Fibroblast of pulmonary artery (primary cell): ENCODE measurements around the gene ARHGEF28.

Source experiments
- DNase-seq: peaks from one replicate; pipeline ENCODE4 v3.0.0-alpha.2; 2010; ENCODE audit warnings: low read depth
- H3K4me3 ChIP-seq: replicated peaks from 2 replicates; pipeline ENCODE4 v1.5.1; 2011; ENCODE audit warnings: low read depth, mild to moderate bottlenecking, control low read depth, low read length, moderate library complexity
- TF ChIP-seq, protein P1 (sequence below): IDR thresholded peaks from 2 replicates; pipeline ENCODE4 v1.5.1; 2011; ENCODE audit warnings: mild to moderate bottlenecking, control low read depth, low read length, inconsistent platforms; ENCODE audit errors: missing control alignments

ARHGEF28 gene

DNA sequence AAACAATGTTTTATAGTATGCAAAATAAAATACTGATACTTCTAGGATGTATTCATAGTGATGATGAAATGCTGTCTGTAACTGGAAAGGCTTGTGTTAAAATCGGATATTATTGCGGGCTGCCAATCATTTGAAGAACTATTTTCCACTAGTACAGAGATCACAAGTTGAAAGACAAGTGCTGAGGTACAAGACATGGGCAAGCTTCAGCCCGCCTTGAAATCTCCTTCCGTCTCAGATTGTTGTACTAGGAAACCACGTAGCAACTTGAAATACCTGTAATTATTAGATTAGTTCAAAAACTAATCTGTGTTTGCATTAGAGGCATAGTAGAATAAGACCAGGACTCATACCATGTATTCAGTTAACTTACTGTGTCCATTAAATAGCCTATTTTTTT lies 218.2 kb downstream of the ARHGEF28 start:
- no peak for DNase-seq
- no peak overlapping the region for H3K4me3 ChIP-seq
- TF ChIP-seq, protein P1, sequence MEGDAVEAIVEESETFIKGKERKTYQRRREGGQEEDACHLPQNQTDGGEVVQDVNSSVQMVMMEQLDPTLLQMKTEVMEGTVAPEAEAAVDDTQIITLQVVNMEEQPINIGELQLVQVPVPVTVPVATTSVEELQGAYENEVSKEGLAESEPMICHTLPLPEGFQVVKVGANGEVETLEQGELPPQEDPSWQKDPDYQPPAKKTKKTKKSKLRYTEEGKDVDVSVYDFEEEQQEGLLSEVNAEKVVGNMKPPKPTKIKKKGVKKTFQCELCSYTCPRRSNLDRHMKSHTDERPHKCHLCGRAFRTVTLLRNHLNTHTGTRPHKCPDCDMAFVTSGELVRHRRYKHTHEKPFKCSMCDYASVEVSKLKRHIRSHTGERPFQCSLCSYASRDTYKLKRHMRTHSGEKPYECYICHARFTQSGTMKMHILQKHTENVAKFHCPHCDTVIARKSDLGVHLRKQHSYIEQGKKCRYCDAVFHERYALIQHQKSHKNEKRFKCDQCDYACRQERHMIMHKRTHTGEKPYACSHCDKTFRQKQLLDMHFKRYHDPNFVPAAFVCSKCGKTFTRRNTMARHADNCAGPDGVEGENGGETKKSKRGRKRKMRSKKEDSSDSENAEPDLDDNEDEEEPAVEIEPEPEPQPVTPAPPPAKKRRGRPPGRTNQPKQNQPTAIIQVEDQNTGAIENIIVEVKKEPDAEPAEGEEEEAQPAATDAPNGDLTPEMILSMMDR, result no peak

DNA sequence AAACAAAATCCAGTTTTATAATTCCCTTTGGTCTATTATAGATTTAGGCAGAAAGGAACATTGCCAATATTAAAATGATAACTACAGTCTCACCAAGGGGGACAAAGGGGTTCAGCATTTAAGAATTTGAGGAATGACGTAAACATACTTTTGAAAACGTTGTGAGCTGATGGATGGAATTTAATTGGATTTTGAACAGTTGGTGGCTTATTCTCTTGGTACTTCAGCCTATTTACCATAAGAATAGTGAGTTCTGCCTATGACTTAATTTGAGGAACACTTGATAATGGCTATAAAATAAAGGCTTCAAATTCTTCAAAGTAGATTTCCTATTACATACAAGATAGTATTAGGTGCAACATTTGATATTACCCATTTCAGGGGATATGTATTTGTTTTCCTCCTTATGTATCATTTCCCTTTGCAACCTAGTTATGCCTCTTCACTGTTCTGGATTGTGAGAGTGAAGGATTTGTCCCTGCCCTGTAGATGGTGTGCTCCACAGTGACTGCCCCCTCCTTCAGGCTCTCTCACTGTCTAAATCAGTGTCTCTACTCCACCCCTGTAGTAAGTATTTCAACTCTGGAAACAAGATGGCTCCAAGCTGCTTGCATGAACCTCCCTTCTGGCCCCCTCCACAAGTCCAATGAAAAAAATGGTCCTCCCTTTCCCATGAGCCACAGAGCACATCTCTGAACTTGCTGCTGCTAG lies 225.6 kb downstream of the ARHGEF28 start:
- TF ChIP-seq, protein P1, result no peak
- DNase-seq, result no peak
- no peak overlapping the region for H3K4me3 ChIP-seq

DNA sequence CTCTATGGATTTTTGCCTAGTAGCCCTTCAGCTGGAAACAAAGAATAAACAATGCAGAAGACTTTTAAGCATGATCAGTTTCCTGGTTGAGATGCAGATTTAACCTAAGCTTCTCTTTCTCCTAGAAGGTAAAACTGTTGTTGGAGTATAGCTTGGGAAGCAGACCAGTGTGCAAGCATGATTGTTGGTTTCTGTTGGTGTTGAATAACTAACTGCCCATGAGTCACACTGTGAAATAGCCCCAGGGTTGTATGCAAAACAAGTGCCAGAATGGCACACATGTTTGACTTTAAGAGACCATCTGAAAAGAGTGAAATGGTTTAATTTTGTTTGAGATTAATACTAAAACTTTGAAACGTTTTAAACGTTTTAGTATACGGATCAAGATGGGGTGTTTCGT lies 227.1 kb downstream of the ARHGEF28 start:
- TF ChIP-seq, protein P1, result no peak
- H3K4me3 ChIP-seq, result no peak overlapping the region
- peak; percentile 21 for DNase-seq

DNA sequence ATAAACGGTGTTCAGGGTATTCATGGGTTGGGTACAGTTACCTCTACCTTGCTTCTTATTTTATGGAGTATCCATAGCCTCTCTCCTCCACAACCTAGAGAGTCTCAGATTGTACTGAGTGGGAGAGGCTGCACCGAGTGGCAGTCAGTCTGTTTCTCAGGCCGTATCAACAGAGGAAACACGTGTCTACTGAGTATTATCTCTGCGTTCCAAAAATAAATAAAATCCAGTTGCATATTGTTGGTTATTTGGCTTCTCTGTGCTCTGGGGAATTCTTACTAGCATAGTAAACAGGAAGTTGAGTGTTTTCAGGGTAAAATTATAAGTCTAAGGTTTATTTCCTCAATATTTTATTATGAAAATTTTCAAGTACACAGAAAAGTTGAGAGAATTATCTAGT lies 231.0 kb downstream of the ARHGEF28 start:
- TF ChIP-seq, protein P1, result no peak
- peak; percentile 59 for DNase-seq
- no peak overlapping the region for H3K4me3 ChIP-seq

DNA sequence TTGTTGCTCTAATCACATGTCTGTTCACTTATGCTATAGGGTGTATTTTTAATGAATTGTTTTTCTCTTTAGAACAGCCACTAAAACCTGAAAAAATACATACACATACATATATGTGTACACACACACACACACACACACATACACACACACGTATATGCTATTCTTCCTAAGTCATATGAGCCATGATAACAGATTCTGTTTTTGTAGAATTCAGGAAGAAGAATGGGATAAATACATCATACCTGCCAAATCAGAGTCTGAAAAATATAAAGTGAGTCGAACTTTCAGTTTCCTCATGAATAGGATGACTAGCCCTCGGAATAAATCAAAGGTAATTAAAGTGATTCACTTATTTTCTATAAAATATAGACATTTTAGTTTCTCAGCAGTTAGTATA lies 231.4 kb downstream of the ARHGEF28 start:
- TF ChIP-seq, protein P1, result no peak
- no peak for DNase-seq
- no peak overlapping the region for H3K4me3 ChIP-seq

DNA sequence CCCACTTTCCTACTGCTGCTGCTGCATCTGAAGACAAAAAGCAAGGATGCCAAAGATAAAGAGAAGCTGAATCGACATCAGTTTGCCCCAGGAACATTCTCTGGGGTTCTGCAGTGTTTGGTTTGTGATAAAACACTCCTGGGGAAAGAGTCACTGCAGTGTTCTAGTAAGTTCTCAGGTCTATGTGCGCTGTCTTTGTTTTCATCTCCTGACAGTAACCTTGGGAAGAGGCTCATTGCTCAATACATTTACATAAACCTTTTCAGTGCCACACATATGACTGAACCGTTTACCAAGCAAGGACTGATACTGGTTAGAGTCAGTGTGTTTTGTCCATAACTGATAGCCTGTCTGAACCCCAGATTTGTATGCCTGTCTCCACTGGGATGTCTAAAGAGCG lies 232.1 kb downstream of the ARHGEF28 start:
- DNase-seq, result no peak

More for the DNA sequence above, 232.1 kb downstream of the ARHGEF28 start:
- TF ChIP-seq, protein P1, result no peak
- H3K4me3 ChIP-seq, result no peak overlapping the region
